Peyer's patch (tissue), 4 donors: Measurements from ENCODE around the gene IRF2.

ENCODE experiments used
- POLR2A ChIP-seq, 2 donors: fragments of 450-650 bp; IDR thresholded peaks; one replicate each; pipeline ENCODE4 v1.5.1; 2017; ENCODE audit warnings: antibody characterized with exemption in 2 of 2, mild to moderate bottlenecking in 2 of 2, moderate library complexity in 2 of 2
- TF ChIP-seq, protein P1 (sequence below), 6 experiments: fragments of 450-650 bp in 4 of 6; fragments of 200-600 bp in 2 of 6; sonication (generic) in 1 of 6; IDR thresholded peaks; one replicate each; pipeline ENCODE4 v1.5.1; 2017 to 2019; ENCODE audit warnings: antibody characterized with exemption in 6 of 6, mild to moderate bottlenecking in 3 of 6, moderate library complexity in 1 of 6

DNA sequence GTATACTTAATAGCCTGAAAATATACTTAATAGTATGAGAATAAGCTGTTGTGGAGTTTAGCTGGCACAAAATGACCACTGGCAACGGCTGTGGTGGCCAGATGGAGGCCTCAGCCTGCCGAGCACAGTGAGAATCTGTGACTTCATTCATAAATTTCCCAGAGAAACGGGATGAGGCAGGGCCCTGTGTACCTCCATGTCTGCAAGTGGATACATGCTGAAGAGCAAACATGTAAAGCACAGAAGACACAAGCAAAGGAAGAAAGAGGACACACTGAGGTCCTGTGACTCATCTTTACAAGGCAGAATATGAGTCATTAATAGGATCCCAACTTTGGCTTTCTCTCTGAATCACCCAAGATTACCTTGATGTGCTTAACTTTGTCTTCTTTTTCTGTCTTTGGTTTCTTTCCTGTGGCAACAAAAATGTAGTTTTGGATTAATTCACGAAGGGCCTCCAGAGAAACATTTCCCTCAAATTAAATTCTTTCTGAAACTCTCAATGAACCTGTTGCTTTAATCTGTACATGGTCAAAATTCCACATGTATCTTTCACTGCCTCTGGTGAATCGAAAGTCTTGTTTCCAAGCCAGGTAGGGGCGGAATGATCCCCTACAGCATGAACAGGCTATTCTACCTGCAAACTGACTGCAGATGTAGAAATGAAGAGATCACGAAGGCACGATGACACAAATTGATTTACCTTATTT lies 56.4 kb downstream of the IRF2 start:
- TF ChIP-seq, protein P1, sequence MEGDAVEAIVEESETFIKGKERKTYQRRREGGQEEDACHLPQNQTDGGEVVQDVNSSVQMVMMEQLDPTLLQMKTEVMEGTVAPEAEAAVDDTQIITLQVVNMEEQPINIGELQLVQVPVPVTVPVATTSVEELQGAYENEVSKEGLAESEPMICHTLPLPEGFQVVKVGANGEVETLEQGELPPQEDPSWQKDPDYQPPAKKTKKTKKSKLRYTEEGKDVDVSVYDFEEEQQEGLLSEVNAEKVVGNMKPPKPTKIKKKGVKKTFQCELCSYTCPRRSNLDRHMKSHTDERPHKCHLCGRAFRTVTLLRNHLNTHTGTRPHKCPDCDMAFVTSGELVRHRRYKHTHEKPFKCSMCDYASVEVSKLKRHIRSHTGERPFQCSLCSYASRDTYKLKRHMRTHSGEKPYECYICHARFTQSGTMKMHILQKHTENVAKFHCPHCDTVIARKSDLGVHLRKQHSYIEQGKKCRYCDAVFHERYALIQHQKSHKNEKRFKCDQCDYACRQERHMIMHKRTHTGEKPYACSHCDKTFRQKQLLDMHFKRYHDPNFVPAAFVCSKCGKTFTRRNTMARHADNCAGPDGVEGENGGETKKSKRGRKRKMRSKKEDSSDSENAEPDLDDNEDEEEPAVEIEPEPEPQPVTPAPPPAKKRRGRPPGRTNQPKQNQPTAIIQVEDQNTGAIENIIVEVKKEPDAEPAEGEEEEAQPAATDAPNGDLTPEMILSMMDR (IDR thresholded peaks at IDR 0.05): no peak
- no peak for TF ChIP-seq POLR2A (IDR thresholded peaks at IDR 0.05)
